C4-2B (cell line): ENCODE data around the gene TNNI3K.

Experiments used
- ZFX ChIP-seq: fragments of 450-650 bp; IDR thresholded peaks from 2 replicates; pipeline ENCODE4 v1.6.1; 2017
- TF ChIP-seq, protein P1 (sequence below): fragments of 450-650 bp; conservative IDR thresholded peaks from 2 replicates; pipeline ENCODE4 v1.5.1; 2017; ENCODE audit warnings: mild to moderate bottlenecking

DNA sequence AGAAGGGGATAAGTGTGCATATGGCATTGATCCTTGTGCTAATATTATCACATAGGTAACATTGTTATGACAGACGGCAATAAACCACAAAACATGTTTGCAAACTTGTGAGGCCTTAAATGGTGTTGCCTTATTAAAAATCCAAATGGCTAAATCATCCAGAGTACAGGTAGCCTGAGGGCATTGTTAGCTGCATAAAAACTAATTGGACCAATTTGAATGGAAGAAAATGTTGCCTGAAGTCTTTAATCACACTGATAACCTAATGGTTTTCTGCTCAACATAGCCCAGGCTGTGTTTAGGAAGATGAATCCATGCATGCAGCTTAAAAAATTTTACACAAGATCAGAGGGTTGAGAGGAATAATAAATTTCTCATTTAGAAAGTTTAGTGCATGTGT is 296.6 kb downstream of the TNNI3K start:
- TF ChIP-seq, protein P1, sequence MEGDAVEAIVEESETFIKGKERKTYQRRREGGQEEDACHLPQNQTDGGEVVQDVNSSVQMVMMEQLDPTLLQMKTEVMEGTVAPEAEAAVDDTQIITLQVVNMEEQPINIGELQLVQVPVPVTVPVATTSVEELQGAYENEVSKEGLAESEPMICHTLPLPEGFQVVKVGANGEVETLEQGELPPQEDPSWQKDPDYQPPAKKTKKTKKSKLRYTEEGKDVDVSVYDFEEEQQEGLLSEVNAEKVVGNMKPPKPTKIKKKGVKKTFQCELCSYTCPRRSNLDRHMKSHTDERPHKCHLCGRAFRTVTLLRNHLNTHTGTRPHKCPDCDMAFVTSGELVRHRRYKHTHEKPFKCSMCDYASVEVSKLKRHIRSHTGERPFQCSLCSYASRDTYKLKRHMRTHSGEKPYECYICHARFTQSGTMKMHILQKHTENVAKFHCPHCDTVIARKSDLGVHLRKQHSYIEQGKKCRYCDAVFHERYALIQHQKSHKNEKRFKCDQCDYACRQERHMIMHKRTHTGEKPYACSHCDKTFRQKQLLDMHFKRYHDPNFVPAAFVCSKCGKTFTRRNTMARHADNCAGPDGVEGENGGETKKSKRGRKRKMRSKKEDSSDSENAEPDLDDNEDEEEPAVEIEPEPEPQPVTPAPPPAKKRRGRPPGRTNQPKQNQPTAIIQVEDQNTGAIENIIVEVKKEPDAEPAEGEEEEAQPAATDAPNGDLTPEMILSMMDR: no peak
- no peak for TF ChIP-seq ZFX
